Vagina (tissue), 2 donors: ENCODE measurements around the gene TMTC2. TPM values are rescaled to one million over a fixed set of nuclear protein-coding genes. Genes with fewer than 3 reads are reported as not detected.

Source experiments
- DNase-seq, 2 donors: peaks; one replicate each; pipeline ENCODE4 v3.0.0-alpha.2; 2017; ENCODE audit errors: extremely low spot score in 2 of 2
- H3K27ac ChIP-seq: fragments of 200-600 bp; sonication (generic); one replicate; pipeline ENCODE4 v1.5.1; 2019
- H3K27me3 ChIP-seq: fragments of 200-600 bp; sonication (generic); one replicate; pipeline ENCODE4 v1.5.1; 2019
- H3K36me3 ChIP-seq, 2 donors: fragments of 200-600 bp; sonication (generic); one replicate each; pipeline ENCODE4 v1.5.1; 2017 to 2019
- H3K4me1 ChIP-seq: fragments of 200-600 bp; sonication (generic); one replicate; pipeline ENCODE4 v1.5.1; 2019
- H3K4me3 ChIP-seq, 2 donors: fragments of 200-600 bp; sonication (generic); 1 replicate in 1 of 2; 2 replicates in 1 of 2; pipeline ENCODE4 v1.5.1; 2016 to 2019
- H3K9me3 ChIP-seq: fragments of 200-600 bp; sonication (generic); one replicate; pipeline ENCODE4 v1.5.1; 2019
- POLR2A ChIP-seq, 2 donors: fragments of 450-650 bp; IDR thresholded peaks; one replicate each; pipeline ENCODE4 v1.6.1; 2017; ENCODE audit warnings: antibody characterized with exemption in 2 of 2, mild to moderate bottlenecking in 2 of 2, moderate library complexity in 2 of 2
- POLR2AphosphoS5 ChIP-seq, 2 donors: sonication (generic); formaldehyde crosslinking; IDR thresholded peaks; one replicate each; pipeline ENCODE4 v1.9.0; 2017; ENCODE audit warnings: antibody characterized with exemption in 2 of 2, mild to moderate bottlenecking in 2 of 2, low read depth in 1 of 2; ENCODE audit not compliant: insufficient read depth in 1 of 2
- intact Hi-C: fragments of 100-400 bp; cut with DNase I; formaldehyde crosslinking; loops from one replicate; pipeline ENCODE4 v1.15.1; 2023
- total RNA-seq: library from RNA; depleted of rRNA; stranded (reverse); fragments of >200 nt; gene quantifications from one replicate; pipeline ENCODE4 v1.2.3, GENCODE V29; 2016
- TF ChIP-seq, protein P1 (sequence below), 3 experiments: fragments of 450-650 bp in 2 of 3; fragments of 200-600 bp in 1 of 3; sonication (generic) in 1 of 3; IDR thresholded peaks; one replicate each; pipeline ENCODE4 v1.5.1; 2017 to 2019; ENCODE audit warnings: antibody characterized with exemption in 3 of 3, mild to moderate bottlenecking in 2 of 3, moderate library complexity in 2 of 3

TMTC2 gene
- total RNA-seq, 1 donor from 2014 or later, result 15.5 TPM

DNA sequence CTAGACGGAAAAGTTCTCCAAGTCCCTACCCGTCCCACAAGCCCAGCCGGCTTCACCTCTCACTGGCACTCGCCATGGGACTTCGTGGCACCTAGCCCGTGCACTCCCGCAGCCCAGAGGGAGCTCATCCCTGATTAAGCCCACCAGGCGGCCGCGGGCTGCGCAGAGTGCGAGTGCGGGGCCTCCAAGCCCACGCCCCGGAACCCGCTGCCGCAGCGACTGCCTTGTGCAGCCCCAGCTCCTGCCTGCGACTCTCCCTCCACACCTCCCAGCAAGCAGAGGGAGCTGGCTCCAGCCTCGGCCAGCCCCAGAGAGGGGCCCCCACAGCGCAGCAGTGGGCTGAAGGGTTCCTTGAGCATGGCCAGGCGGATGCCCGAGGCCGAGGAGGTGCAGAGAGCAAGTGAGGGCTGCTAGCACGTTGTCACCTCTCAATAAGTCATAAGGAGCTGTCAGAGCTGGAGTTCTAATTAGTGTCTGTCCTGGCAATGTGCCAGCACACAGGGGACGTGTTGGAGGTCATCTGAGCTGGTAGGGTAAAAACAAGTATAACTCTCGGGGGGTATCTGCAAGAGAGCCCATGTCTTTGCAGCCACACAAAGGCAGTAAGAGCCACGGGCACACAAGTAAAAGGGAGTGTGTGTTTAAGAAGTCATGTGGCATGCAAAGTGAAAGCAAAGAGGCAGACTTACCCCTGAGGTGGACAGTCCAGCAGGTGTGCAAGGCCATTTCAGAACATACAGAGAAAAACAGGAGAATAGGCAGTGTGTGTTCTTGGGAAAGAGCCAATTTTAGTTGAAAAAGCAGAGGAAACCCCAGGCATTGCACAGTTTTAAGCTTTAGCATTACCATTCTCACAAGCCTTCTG is 27.1 kb upstream of the TMTC2 start:
- Histone ChIP-seq H3K4me1 (no peaks in the 10 kb centered on the region), H3K4me3 (no peak overlapping the region), H3K9me3 (no peaks in the 10 kb centered on the region), H3K27me3 (no peaks in the 10 kb centered on the region), H3K27ac (no peak overlapping the region), H3K36me3 (no peaks in the 10 kb centered on the region)
- TF ChIP-seq POLR2AphosphoS5 (IDR thresholded peaks at IDR 0.05; ENCODE audit: insufficient read depth in 1 of 2, low read depth in 1 of 2) (no peak), POLR2A (IDR thresholded peaks at IDR 0.05) (no peak)
- TF ChIP-seq, protein P1, sequence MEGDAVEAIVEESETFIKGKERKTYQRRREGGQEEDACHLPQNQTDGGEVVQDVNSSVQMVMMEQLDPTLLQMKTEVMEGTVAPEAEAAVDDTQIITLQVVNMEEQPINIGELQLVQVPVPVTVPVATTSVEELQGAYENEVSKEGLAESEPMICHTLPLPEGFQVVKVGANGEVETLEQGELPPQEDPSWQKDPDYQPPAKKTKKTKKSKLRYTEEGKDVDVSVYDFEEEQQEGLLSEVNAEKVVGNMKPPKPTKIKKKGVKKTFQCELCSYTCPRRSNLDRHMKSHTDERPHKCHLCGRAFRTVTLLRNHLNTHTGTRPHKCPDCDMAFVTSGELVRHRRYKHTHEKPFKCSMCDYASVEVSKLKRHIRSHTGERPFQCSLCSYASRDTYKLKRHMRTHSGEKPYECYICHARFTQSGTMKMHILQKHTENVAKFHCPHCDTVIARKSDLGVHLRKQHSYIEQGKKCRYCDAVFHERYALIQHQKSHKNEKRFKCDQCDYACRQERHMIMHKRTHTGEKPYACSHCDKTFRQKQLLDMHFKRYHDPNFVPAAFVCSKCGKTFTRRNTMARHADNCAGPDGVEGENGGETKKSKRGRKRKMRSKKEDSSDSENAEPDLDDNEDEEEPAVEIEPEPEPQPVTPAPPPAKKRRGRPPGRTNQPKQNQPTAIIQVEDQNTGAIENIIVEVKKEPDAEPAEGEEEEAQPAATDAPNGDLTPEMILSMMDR (IDR thresholded peaks at IDR 0.05), result no peak
- intact Hi-C loops, result no loop called here
- no peak for DNase-seq

DNA sequence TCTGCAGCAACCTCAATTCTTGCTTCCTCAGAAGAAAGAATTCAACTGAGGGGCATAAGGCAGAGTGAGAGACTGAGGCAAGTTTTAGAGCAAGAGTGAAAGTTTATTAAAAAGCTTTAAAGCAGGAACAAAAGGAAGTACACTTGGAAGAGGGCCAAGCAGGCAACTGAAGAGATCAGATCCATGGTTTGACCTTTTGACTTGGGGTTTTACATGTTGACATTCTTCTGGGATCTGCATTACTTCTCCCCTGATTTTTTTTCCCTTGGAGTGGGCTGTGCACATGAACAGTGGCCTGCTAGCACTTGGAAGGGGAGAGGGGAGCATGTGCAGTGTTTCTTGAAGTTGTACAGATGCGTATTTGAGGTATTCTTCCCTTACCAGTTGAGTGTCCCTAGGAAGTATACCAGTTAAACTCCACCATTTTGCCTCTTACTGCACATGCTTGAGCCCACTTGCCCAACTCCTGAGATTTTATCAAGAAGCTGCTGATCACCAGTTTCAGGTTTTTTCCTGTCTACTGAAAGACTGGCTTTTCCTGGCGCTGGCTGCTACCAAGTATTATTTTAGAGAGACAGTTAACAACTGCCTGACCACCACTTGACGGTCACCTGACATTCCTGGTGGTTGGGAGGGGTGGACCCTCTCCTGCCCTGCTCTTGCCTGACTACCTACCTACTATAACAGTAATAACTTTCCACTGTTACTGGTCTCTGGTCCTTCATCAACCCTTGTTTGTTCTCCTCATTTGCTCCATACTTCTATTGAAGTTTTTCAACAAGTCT is 26.0 kb upstream of the TMTC2 start:
- no peaks in the 10 kb centered on the region for H3K36me3 ChIP-seq
- TF ChIP-seq POLR2AphosphoS5 (IDR thresholded peaks at IDR 0.05; ENCODE audit: insufficient read depth in 1 of 2, low read depth in 1 of 2) (no peak), POLR2A (IDR thresholded peaks at IDR 0.05) (no peak)
- TF ChIP-seq, protein P1 (IDR thresholded peaks at IDR 0.05), result no peak
- DNase-seq, result no peak
- H3K27me3 ChIP-seq, result no peaks in the 10 kb centered on the region
- H3K4me1 ChIP-seq, result no peaks in the 10 kb centered on the region
- intact Hi-C loops, result no loop called here
- no peak overlapping the region for H3K27ac ChIP-seq
- H3K9me3 ChIP-seq, result no peaks in the 10 kb centered on the region
- H3K4me3 ChIP-seq, result no peak overlapping the region

DNA sequence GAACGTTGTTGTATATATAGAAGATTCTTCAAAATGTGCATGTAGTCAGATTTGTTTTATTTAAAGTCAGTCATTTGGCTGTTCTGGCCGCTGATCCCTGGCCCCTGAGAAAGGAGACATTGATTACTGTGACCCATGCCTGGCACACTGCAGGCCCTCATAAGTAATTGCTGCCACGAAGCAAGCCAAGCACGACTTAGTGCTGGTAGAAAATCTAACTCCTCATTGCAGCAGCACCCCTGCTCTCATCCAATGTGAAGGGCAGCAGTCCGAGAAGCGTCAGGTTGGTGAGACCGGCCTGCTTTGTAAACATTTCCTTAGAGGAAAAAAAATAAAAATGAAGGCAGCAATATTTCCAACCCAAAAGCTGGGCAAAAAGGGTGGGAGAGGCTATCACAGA is 22.8 kb upstream of the TMTC2 start:
- no peaks in the 10 kb centered on the region for H3K4me1 ChIP-seq
- H3K27ac ChIP-seq, result no peak overlapping the region
- DNase-seq, result no peak
- TF ChIP-seq POLR2A (IDR thresholded peaks at IDR 0.05) (no peak), POLR2AphosphoS5 (IDR thresholded peaks at IDR 0.05; ENCODE audit: insufficient read depth in 1 of 2, low read depth in 1 of 2) (no peak)
- TF ChIP-seq, protein P1 (IDR thresholded peaks at IDR 0.05), result no peak
- H3K9me3 ChIP-seq, result no peaks in the 10 kb centered on the region
- no peak overlapping the region for H3K4me3 ChIP-seq
- intact Hi-C loops, result no loop called here
- H3K27me3 ChIP-seq, result no peaks in the 10 kb centered on the region
- H3K36me3 ChIP-seq, result no peaks in the 10 kb centered on the region

DNA sequence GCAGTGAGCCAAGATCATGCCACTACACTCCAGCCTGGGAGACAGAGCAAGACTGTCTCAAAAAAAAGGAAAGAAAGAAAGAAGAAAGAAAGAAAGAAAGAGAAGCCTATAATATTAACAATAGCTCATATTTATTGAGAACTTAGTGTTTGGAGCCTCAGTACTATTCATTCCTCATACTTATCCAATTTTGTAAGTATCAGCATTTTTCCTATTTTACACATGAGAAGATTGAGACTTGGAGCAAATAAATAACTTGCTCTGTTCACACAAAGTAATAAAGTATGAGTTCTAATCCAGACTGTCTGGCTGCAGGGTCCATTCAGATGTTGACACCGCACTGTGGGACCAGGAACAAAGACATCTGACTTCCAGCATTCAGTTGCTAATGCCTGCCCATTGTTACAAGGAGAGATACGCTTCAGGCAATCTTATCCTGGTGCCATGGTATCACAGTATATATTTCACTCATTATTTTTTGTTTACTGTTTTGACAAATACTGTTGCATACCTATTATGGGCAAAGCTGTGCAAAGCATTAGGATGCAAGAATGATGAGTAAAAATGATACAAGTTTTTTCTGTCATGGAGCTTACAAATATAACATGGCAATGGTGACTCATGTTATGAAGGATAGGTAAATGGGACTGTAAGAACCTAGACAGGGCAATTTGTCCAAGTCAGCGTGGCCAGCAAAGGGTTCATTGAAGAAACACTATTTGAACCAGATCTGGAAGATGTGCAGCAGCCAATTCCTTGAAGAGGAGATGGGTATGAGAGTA is 21.4 kb upstream of the TMTC2 start:
- DNase-seq, result no peak
- H3K36me3 ChIP-seq, result no peaks in the 10 kb centered on the region
- H3K27ac ChIP-seq, result no peak overlapping the region
- H3K9me3 ChIP-seq, result no peaks in the 10 kb centered on the region
- H3K27me3 ChIP-seq, result no peaks in the 10 kb centered on the region
- TF ChIP-seq POLR2A (IDR thresholded peaks at IDR 0.05), result no peak
- TF ChIP-seq, protein P1 (IDR thresholded peaks at IDR 0.05), result no peak
- no peak for TF ChIP-seq POLR2AphosphoS5 (IDR thresholded peaks at IDR 0.05; ENCODE audit: insufficient read depth in 1 of 2, low read depth in 1 of 2)
- intact Hi-C loops, result no loop called here
- no peak overlapping the region for H3K4me3 ChIP-seq
- no peaks in the 10 kb centered on the region for H3K4me1 ChIP-seq
